Right lobe of liver (tissue), 4 donors: Measurements from ENCODE around the gene FMR1NB.

Source experiments
- CTCF ChIP-seq, 4 donors: fragments of 200-600 bp in 3 of 4; fragments of 450-650 bp in 1 of 4; IDR thresholded peaks; one replicate each; pipeline versions ENCODE4 v1.5.1 to v1.8.0; 2016 to 2022; ENCODE audit warnings: antibody characterized with exemption in 4 of 4, mild to moderate bottlenecking in 2 of 4
- POLR2A ChIP-seq: fragments of 450-650 bp; IDR thresholded peaks from one replicate; pipeline ENCODE4 v1.6.1; 2017; ENCODE audit warnings: antibody characterized with exemption, mild to moderate bottlenecking
- donor health status: DM: no; HTN: no; CAD: no.
- donor health status: DM: no; HTN: no; CAD: no.
- donor health status: DM: no; HTN: yes; CAD: no.

- no peak for TF ChIP-seq POLR2A
- TF ChIP-seq CTCF (IDR thresholded peaks at IDR 0.05): no peak
Observed at GRCh38 chrX:147948531-147948930, 32.6 kb upstream of the FMR1NB start.
